A673 (cell line): ENCODE data around the gene TXNRD1. TPM values are rescaled to one million over a fixed set of nuclear protein-coding genes. Genes with fewer than 3 reads are reported as not detected.

Experiments used
- BruUV-seq: library from RNA; stranded (reverse); fragments of 400-500 nt; replicated peaks from 2 replicates; lab custom pipeline; 2021; lab: Mats Ljungman, UMichigan
- CTCF ChIA-PET: fragments of 300-600 bp; sonication (Branson Sonifier 250); formaldehyde crosslinking; loops from one replicate; lab custom pipeline; 2022; ENCODE audit warnings: antibody characterized with exemption; lab: Charles Lee
- POLR2A ChIA-PET: fragments of 300-600 bp; sonication (Branson Sonifier 250); formaldehyde crosslinking; loops from one replicate; lab custom pipeline; 2022; ENCODE audit warnings: antibody characterized with exemption; ENCODE audit not compliant: low non-redundant PET; lab: Charles Lee
- DNase-seq: peaks from one replicate; pipeline ENCODE4 v3.0.0-alpha.2; 2015; ENCODE audit warnings: low spot score
- H3K27ac ChIP-seq: fragments of 200-600 bp; sonication (generic); 2 replicates; pipeline ENCODE4 v1.5.1; 2016; ENCODE audit warnings: mixed run types, low read depth, mild to moderate bottlenecking, mixed read lengths, antibody characterized with exemption, low read length; ENCODE audit not compliant: poor library complexity, severe bottlenecking
- H3K27me3 ChIP-seq: fragments of 200-600 bp; sonication (generic); replicated peaks from 2 replicates; pipeline ENCODE4 v1.6.1; 2017; ENCODE audit warnings: mixed run types, low read depth, mild to moderate bottlenecking, mixed read lengths, antibody characterized with exemption, low read length; ENCODE audit not compliant: insufficient read depth, poor library complexity
- H3K36me3 ChIP-seq: fragments of 200-600 bp; sonication (generic); 2 replicates; pipeline ENCODE4 v1.6.1; 2016; ENCODE audit warnings: mixed run types, mild to moderate bottlenecking, mixed read lengths, antibody characterized with exemption, low read length; ENCODE audit not compliant: insufficient read depth, poor library complexity, severe bottlenecking
- H3K4me1 ChIP-seq: fragments of 200-600 bp; sonication (generic); 2 replicates; pipeline ENCODE4 v1.6.1; 2017; ENCODE audit warnings: mixed run types, mild to moderate bottlenecking, mixed read lengths, antibody characterized with exemption, low read length; ENCODE audit not compliant: insufficient read depth, poor library complexity, severe bottlenecking
- H3K4me3 ChIP-seq: fragments of 200-600 bp; sonication (generic); 2 replicates; pipeline ENCODE4 v1.5.1; 2016; ENCODE audit warnings: low read depth, mixed run types, mild to moderate bottlenecking, mixed read lengths, low read length; ENCODE audit not compliant: poor library complexity, severe bottlenecking
- H3K9me3 ChIP-seq: fragments of 200-600 bp; sonication (generic); 2 replicates; pipeline ENCODE4 v1.6.1; 2016; ENCODE audit warnings: mixed run types, low read depth, mild to moderate bottlenecking, mixed read lengths, antibody characterized with exemption, low read length; ENCODE audit not compliant: poor library complexity, severe bottlenecking
- EZH2 ChIP-seq: fragments of 200-600 bp; sonication (generic); IDR thresholded peaks from 2 replicates; pipeline ENCODE4 v1.6.1; 2017; ENCODE audit warnings: borderline replicate concordance, low read depth, mild to moderate bottlenecking, mixed read lengths, antibody characterized with exemption, low read length; ENCODE audit not compliant: poor library complexity, severe bottlenecking
- intact Hi-C: fragments of 100-400 bp; cut with micrococcal nuclease; formaldehyde crosslinking; loops from one replicate; pipeline ENCODE4 v1.10.0; 2022; ENCODE audit not compliant: unreplicated experiment
- total RNA-seq: library from RNA; stranded (reverse); gene quantifications from 2 replicates; pipeline ENCODE4 v1.2.3, GENCODE V29; 2021
- TF ChIP-seq, protein P1 (sequence below): fragments of 300-800, 200-600 bp; sonication (generic); conservative IDR thresholded peaks from 2 replicates; pipeline ENCODE4 v1.5.1; 2017; ENCODE audit warnings: low read depth, mild to moderate bottlenecking, antibody characterized with exemption, low read length, moderate library complexity, mixed read lengths

TXNRD1 gene
- total RNA-seq, 1 experiment from 2014 or later: 226 TPM

DNA sequence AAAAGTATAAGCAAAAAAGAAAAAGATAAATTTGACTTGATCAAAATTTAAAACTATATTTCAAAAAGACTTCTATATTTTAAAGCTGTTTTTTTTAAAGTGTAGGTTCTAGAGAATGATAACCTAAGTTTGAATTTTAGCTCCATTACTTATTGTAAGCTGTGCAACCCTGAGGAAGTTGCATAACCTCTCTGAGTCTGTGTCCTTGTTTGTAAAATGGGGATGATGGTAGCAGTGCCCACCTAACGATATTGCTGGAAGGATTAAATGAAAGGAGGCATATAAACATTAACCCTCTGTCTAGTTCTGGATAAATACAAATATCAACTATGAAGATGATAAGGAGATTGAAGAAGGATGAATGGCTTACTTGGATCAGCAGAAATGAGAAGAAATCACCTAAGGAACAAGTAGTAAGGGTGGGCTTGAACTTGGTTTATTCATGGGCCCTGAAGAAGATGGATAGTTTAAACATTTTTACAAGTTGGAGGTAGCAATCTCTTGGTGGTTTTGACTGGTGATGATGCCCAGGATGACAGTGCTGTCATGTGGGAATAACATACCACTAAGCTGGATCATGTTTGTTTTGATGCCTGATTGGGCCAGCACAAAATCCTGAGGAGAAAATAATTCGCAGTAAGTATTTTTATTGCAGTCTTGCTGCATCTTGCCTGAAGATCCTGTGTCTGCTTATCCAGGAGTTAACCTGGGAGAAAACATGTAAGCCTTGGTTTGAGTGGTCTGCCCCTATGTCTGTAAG lies 35.0 kb downstream of the TXNRD1 start:
- intact Hi-C loops: no loop called here
- H3K27me3 ChIP-seq: no peaks in the 10 kb centered on the region
- H3K4me1 ChIP-seq: no peaks in the 10 kb centered on the region
- no peak overlapping the region for H3K27ac ChIP-seq
- ChIA-PET POLR2A (interaction anchor here (0.6 kb wide), 1 partner anchor 65 kb away, joined by 4 read pairs; no protein-coding TSS in a partner anchor), CTCF (interaction anchor here (0.6 kb wide), 1 partner anchor 79 kb away, joined by 4 read pairs; no protein-coding TSS in a partner anchor)
- DNase-seq: no peak
- no TSS peak for BruUV-seq
- no peaks in the 10 kb centered on the region for H3K36me3 ChIP-seq
- no peaks in the 10 kb centered on the region for H3K9me3 ChIP-seq
- no peak for TF ChIP-seq EZH2
- TF ChIP-seq, protein P1, sequence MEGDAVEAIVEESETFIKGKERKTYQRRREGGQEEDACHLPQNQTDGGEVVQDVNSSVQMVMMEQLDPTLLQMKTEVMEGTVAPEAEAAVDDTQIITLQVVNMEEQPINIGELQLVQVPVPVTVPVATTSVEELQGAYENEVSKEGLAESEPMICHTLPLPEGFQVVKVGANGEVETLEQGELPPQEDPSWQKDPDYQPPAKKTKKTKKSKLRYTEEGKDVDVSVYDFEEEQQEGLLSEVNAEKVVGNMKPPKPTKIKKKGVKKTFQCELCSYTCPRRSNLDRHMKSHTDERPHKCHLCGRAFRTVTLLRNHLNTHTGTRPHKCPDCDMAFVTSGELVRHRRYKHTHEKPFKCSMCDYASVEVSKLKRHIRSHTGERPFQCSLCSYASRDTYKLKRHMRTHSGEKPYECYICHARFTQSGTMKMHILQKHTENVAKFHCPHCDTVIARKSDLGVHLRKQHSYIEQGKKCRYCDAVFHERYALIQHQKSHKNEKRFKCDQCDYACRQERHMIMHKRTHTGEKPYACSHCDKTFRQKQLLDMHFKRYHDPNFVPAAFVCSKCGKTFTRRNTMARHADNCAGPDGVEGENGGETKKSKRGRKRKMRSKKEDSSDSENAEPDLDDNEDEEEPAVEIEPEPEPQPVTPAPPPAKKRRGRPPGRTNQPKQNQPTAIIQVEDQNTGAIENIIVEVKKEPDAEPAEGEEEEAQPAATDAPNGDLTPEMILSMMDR: no peak
- no peak overlapping the region for H3K4me3 ChIP-seq

DNA sequence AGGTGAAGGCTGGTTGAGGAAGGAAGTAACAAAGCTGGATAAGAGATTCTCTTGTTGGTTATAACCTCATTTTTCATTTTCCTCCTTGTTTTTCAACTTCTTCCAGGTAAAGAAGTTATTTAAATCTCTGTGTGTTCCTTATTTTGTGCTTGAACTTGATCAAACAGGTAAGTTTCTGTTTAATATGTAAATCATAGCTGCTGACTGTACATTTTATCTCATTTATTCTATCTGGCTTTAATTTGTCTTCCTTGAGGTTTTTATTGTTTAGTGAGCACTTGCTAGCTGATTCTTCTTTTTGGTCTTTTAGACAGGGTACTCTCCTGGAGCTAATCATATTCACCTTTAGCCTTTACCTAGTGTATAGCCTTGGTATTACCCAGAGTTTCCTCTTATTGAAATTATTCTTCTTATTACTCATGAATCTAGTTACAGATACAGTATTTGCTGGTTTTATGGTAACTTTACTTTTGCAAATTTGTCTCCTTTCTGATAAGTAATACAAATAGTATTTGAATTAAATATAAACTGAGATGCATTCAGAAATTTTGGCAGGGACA lies 42.4 kb downstream of the TXNRD1 start:
- no peak for DNase-seq
- H3K27ac ChIP-seq: no peak overlapping the region
- no peak overlapping the region for H3K4me3 ChIP-seq
- BruUV-seq: no TSS peak
- POLR2A ChIA-PET: no interaction called here
- intact Hi-C loops: no loop called here
- no peaks in the 10 kb centered on the region for H3K27me3 ChIP-seq
- H3K36me3 ChIP-seq: no peaks in the 10 kb centered on the region
- H3K4me1 ChIP-seq: no peaks in the 10 kb centered on the region
- no peak for TF ChIP-seq EZH2
- TF ChIP-seq, protein P1: no peak
- no peaks in the 10 kb centered on the region for H3K9me3 ChIP-seq
- CTCF ChIA-PET: no interaction called here

DNA sequence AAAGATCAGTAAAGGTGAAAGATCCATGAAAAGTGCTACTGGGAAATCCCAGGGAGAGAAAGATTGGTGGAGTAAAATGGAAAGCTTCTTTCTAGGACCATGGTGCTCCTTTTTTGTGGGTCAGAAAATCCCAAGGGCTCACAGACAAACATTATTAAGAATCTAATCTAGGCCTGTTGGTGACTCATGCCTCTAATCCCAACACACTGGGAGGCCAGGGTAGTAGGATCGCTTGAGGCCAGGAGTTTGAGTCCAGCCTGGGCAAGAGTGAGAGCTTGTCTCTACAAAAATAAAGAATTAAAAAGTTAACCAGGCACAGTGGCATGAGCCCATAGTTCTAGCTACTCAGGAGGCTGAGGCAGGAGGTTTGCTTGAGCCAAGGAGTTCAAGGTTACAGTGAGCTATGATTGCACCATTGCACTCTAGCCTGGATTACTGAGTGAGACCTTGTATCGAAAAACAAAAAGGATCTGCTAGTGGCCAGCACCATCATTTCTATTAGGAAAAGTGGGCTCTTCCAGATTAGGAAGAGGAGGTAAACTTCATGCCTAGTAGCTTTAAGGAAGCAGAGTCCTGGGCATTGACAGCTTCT lies 43.0 kb downstream of the TXNRD1 start:
- no peak overlapping the region for H3K4me3 ChIP-seq
- ChIA-PET CTCF (no interaction called here), POLR2A (no interaction called here)
- H3K4me1 ChIP-seq: peaks cover 4% of the 10 kb centered on the region
- no peaks in the 10 kb centered on the region for H3K9me3 ChIP-seq
- H3K36me3 ChIP-seq: no peaks in the 10 kb centered on the region
- TF ChIP-seq EZH2: no peak
- TF ChIP-seq, protein P1: no peak
- no peak for DNase-seq
- intact Hi-C loops: no loop called here
- no TSS peak for BruUV-seq
- H3K27me3 ChIP-seq: no peaks in the 10 kb centered on the region
- H3K27ac ChIP-seq: no peak overlapping the region
